HG03064 (cell line): ENCODE measurements around the gene KIF6.
"Not testable (repeated sequence)": the region's sequence is repeated elsewhere in the genome, so short reads cannot be mapped to it uniquely, and the experiment has no call there.

Experiments
- ATAC-seq: cut with Tn5 transposase; IDR thresholded peaks from one replicate; pipeline ENCODE4 v1.9.1; 2021; ENCODE audit warnings: low read depth; ENCODE audit not compliant: unreplicated experiment

The KIF6 gene

GRCh38 chr6:39515006-39515405 lies 210.2 kb downstream of the KIF6 start:
- no peak for ATAC-seq

- not testable (repeated sequence) for ATAC-seq
Observed at GRCh38 chr6:39509831-39510230, 215.4 kb downstream of the KIF6 start.

- no peak for ATAC-seq
Observed at GRCh38 chr6:39508515-39508914, 216.7 kb downstream of the KIF6 start.

- no peak for ATAC-seq
Observed at GRCh38 chr6:39507331-39507998, 217.7 kb downstream of the KIF6 start.

- ATAC-seq, result not testable (repeated sequence)
Observed at GRCh38 chr6:39502362-39502955, 222.7 kb downstream of the KIF6 start.

GRCh38 chr6:39499053-39499452 lies 226.2 kb downstream of the KIF6 start:
- ATAC-seq, result no peak

- no peak for ATAC-seq
Observed at GRCh38 chr6:39498096-39498495, 227.1 kb downstream of the KIF6 start.

GRCh38 chr6:39496915-39497314 lies 228.3 kb downstream of the KIF6 start:
- ATAC-seq, result no peak

- no peak for ATAC-seq
Observed at GRCh38 chr6:39496456-39496855, 228.8 kb downstream of the KIF6 start.

GRCh38 chr6:39495640-39496039 lies 229.6 kb downstream of the KIF6 start:
- no peak for ATAC-seq

- ATAC-seq, result no peak
Observed at GRCh38 chr6:39494998-39495397, 230.2 kb downstream of the KIF6 start.

- ATAC-seq, result no peak
Observed at GRCh38 chr6:39493777-39494176, 231.4 kb downstream of the KIF6 start.

- ATAC-seq, result no peak
Observed at GRCh38 chr6:39493174-39493573, 232.0 kb downstream of the KIF6 start.

- no peak for ATAC-seq
Observed at GRCh38 chr6:39490108-39490507, 235.1 kb downstream of the KIF6 start.

- ATAC-seq, result no peak
Observed at GRCh38 chr6:39488255-39488879, 236.8 kb downstream of the KIF6 start.

- no peak for ATAC-seq
Observed at GRCh38 chr6:39484276-39484675, 240.9 kb downstream of the KIF6 start.

- ATAC-seq, result not testable (repeated sequence)
Observed at GRCh38 chr6:39479819-39480218, 245.4 kb downstream of the KIF6 start.

GRCh38 chr6:39476670-39477069 lies 248.5 kb downstream of the KIF6 start:
- no peak for ATAC-seq

- no peak for ATAC-seq
Observed at GRCh38 chr6:39476151-39476550, 249.1 kb downstream of the KIF6 start.

- ATAC-seq, result no peak
Observed at GRCh38 chr6:39471954-39472659, 253.1 kb downstream of the KIF6 start.

GRCh38 chr6:39470506-39470905 lies 254.7 kb downstream of the KIF6 start:
- ATAC-seq, result no peak
